Parathyroid adenoma (tissue), 2 donors: ENCODE data around the gene CLCF1.
A peak's percentile ranks its signal among the peaks of the same experiment; 100 is the strongest.

Source experiments
- H2AFZ ChIP-seq: fragments of 300-600 bp; sonication (generic); one replicate; pipeline ENCODE4 v1.7.0; 2017; ENCODE audit warnings: antibody characterized with exemption, mild to moderate bottlenecking
- H3K27ac ChIP-seq: fragments of 300-600 bp; sonication (generic); one replicate; pipeline ENCODE4 v1.7.0; 2017
- H3K27me3 ChIP-seq: fragments of 300-600 bp; sonication (generic); one replicate; pipeline ENCODE4 v1.7.0; 2017; ENCODE audit warnings: low read length; ENCODE audit not compliant: control insufficient read depth, insufficient read depth
- H3K36me3 ChIP-seq: fragments of 300-600 bp; sonication (generic); one replicate; pipeline ENCODE4 v1.7.0; 2017; ENCODE audit warnings: low read length; ENCODE audit not compliant: control insufficient read depth, insufficient read depth
- H3K4me1 ChIP-seq: fragments of 300-600 bp; sonication (generic); one replicate; pipeline ENCODE4 v1.7.0; 2017; ENCODE audit warnings: control low read depth
- H3K4me2 ChIP-seq: fragments of 300-600 bp; sonication (generic); one replicate; pipeline ENCODE4 v1.7.0; 2017; ENCODE audit warnings: low read length
- H3K4me3 ChIP-seq: fragments of 300-600 bp; sonication (generic); one replicate; pipeline ENCODE4 v1.7.0; 2017; ENCODE audit warnings: low read depth, low read length
- H3K79me2 ChIP-seq: fragments of 300-600 bp; sonication (generic); one replicate; pipeline ENCODE4 v1.7.0; 2017; ENCODE audit warnings: control low read depth
- H3K9ac ChIP-seq: fragments of 300-600 bp; sonication (generic); one replicate; pipeline ENCODE4 v1.7.0; 2017; ENCODE audit warnings: mild to moderate bottlenecking
- H3K9me3 ChIP-seq: fragments of 300-600 bp; sonication (generic); one replicate; pipeline ENCODE4 v1.7.0; 2017; ENCODE audit warnings: low read length; ENCODE audit not compliant: control insufficient read depth
- TF ChIP-seq, protein P1 (sequence below): fragments of 300-600 bp; sonication (generic); IDR thresholded peaks from one replicate; pipeline ENCODE4 v1.7.0; 2017; ENCODE audit warnings: antibody characterized with exemption, mild to moderate bottlenecking
- donor health status: primary hyperparathyroidism.

Gene CLCF1

DNA sequence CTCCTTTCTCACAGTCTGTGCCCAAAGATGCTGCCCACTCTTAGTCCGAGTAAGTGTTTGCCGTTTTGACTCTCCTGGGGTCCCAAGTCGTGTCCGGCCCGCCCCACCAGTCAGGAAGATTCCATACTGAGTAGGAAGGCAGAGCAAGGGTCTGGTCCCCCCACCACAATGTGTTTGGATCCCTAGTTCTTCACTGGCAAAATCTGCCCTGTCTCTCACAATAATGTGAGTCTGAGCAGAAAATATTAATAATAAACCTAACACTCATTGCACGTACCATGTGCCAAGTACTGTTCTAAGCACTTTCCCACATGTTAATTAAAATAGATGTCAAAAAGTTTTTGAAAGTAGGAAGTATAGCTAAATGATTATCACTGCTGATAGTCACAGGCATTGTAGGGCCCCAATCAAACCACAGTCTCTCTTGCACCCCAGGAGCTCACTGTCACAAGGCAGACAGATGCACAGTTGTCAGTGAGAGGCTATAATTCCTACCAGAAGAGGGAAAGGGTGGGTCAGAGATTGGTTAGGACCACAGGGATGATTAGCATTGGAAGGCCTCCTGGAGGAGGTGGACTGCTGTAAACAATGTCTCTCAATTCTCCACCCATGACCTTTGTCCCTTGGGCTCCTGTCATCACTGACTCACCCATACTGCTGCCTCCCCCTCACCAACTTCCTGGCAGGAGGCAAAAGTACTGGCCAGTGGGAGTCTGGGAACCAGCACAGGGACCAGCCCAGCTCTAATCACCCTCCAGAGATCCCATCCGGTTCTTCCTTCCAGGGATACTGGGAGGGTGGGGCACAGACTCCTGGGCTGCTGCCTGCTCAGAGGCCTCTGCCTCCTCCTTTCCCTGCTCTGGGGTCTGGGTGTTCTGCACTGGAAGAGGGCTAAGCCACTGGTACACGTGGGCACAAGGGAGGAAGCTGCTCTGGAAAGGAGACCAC lies 19.0 kb downstream of the CLCF1 start:
- peak overlapping the region; percentile 94 for H3K27ac ChIP-seq
- peaks cover 5% of the 10 kb centered on the region for H3K79me2 ChIP-seq
- peak overlapping the region; percentile 91 for H3K4me2 ChIP-seq
- peak overlapping the region; percentile 79 for H3K4me3 ChIP-seq
- no peak overlapping the region for H3K9ac ChIP-seq
- no peaks in the 10 kb centered on the region for H3K36me3 ChIP-seq
- H2AFZ ChIP-seq: peak overlapping the region; percentile 86
- H3K9me3 ChIP-seq: no peaks in the 10 kb centered on the region
- no peaks in the 10 kb centered on the region for H3K27me3 ChIP-seq
- TF ChIP-seq, protein P1, sequence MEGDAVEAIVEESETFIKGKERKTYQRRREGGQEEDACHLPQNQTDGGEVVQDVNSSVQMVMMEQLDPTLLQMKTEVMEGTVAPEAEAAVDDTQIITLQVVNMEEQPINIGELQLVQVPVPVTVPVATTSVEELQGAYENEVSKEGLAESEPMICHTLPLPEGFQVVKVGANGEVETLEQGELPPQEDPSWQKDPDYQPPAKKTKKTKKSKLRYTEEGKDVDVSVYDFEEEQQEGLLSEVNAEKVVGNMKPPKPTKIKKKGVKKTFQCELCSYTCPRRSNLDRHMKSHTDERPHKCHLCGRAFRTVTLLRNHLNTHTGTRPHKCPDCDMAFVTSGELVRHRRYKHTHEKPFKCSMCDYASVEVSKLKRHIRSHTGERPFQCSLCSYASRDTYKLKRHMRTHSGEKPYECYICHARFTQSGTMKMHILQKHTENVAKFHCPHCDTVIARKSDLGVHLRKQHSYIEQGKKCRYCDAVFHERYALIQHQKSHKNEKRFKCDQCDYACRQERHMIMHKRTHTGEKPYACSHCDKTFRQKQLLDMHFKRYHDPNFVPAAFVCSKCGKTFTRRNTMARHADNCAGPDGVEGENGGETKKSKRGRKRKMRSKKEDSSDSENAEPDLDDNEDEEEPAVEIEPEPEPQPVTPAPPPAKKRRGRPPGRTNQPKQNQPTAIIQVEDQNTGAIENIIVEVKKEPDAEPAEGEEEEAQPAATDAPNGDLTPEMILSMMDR: no peak
- H3K4me1 ChIP-seq: peaks cover 8% of the 10 kb centered on the region

DNA sequence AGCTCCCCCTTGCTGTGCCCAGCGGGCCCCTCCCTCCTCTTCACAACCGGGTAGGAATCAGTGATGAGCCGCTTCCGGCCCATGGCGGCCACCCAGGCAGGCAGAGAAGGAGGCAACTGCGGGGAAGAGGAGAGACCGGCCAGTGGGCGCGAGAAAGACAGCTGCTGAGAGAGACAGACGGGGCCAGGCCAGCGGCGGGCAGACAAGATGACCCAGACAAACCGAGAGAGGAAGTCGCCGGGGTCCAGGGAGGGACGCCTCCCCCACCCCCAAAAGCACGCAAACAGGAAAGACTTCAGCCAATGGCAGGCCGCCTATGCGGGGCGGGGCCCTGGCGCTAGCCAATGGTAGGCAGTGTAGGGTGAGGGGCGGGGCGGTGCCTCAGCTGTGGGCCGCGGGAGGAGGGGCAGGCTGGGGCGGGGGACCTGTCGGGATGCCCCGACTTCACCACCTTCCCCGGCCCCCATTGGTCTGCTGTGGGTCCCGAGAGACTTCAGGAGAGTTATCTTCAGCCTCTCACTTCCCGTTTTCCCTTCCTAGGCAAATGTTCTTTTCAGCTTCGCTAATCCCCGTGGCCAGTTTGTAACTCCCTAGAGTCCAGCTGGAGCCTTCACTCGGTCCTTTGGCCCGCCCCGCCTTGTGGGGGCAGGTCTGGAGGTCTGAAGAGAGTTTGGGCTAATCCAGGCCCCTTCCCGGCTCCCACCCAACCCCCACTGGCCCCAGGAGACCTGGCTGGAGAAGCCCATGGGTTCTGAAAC lies 19.9 kb downstream of the CLCF1 start, which contains the start of gene POLD4:
Gene POLD4 (minus strand): TSS at position 230 of the 758 bp plus-strand sequence. CDS start 147 bp downstream, at position 83.
- Histone ChIP-seq H2AFZ (peak within 1 kb of the TSS; percentile 86), H3K36me3 (no peaks in the 10 kb centered on the region), H3K9me3 (no peaks in the 10 kb centered on the region), H3K4me3 (peak within 1 kb of the TSS; percentile 79), H3K27me3 (no peaks in the 10 kb centered on the region), H3K79me2 (peaks cover 5% of the 10 kb centered on the region), H3K4me1 (peaks cover 8% of the 10 kb centered on the region), H3K9ac (peak within 1 kb of the TSS; percentile 43), H3K4me2 (peak within 1 kb of the TSS; percentile 91), H3K27ac (peak within 1 kb of the TSS; percentile 94)
- TF ChIP-seq, protein P1: no peak

GRCh38 chr11:67352546-67353316 lies 20.7 kb downstream of the CLCF1 start:
- H3K36me3 ChIP-seq: no peaks in the 10 kb centered on the region
- peak overlapping the region; percentile 91 for H3K4me2 ChIP-seq
- TF ChIP-seq, protein P1: no peak
- H3K9ac ChIP-seq: peak overlapping the region; percentile 43
- no peaks in the 10 kb centered on the region for H3K9me3 ChIP-seq
- peak overlapping the region; percentile 79 for H3K4me3 ChIP-seq
- H2AFZ ChIP-seq: peak overlapping the region; percentile 86
- H3K27me3 ChIP-seq: no peaks in the 10 kb centered on the region
- H3K27ac ChIP-seq: peak overlapping the region; percentile 94
- peaks cover 5% of the 10 kb centered on the region for H3K79me2 ChIP-seq
- H3K4me1 ChIP-seq: peaks cover 8% of the 10 kb centered on the region

- H3K79me2 ChIP-seq: peaks cover 2% of the 10 kb centered on the region
- H3K4me1 ChIP-seq: peaks cover 8% of the 10 kb centered on the region
- no peak overlapping the region for H3K27ac ChIP-seq
- H3K4me2 ChIP-seq: peak overlapping the region; percentile 9
- no peak overlapping the region for H3K9ac ChIP-seq
- no peaks in the 10 kb centered on the region for H3K36me3 ChIP-seq
- H3K4me3 ChIP-seq: no peak overlapping the region
- no peaks in the 10 kb centered on the region for H3K9me3 ChIP-seq
- no peak overlapping the region for H2AFZ ChIP-seq
- TF ChIP-seq, protein P1: peak; percentile 79
- no peaks in the 10 kb centered on the region for H3K27me3 ChIP-seq
These were observed 22.0 kb downstream of the CLCF1 start for GRCh38 chr11:67351275-67352005.
